Liver (tissue), 9 donors: ENCODE results near the gene ABCA13. TPM values are rescaled to one million over a fixed set of nuclear protein-coding genes. Genes with fewer than 3 reads are reported as not detected.

Experiments used
- DNase-seq: peaks from one replicate; pipeline ENCODE4 v3.0.0-alpha.2; 2017; ENCODE audit warnings: low spot score
- H3K27ac ChIP-seq, 2 donors: one replicate each; pipeline ENCODE4 v1.7.0; 2013; ENCODE audit warnings: inconsistent platforms in 2 of 2, low read length in 2 of 2, control low read depth in 1 of 2, low read depth in 1 of 2, mild to moderate bottlenecking in 1 of 2
- H3K27me3 ChIP-seq, 4 donors: one replicate each; pipeline versions ENCODE4 v1.6.1 to v1.7.0; 2013; ENCODE audit warnings: low read length in 3 of 4, inconsistent platforms in 1 of 4, mild to moderate bottlenecking in 1 of 4, moderate library complexity in 1 of 4; ENCODE audit not compliant: control insufficient read depth in 4 of 4, insufficient read depth in 4 of 4
- H3K36me3 ChIP-seq, 4 donors: one replicate each; pipeline versions ENCODE4 v1.6.1 to v1.7.0; 2013; ENCODE audit warnings: low read length in 3 of 4, mild to moderate bottlenecking in 3 of 4, low read depth in 1 of 4, moderate library complexity in 1 of 4; ENCODE audit not compliant: control insufficient read depth in 4 of 4, insufficient read depth in 3 of 4
- H3K4me1 ChIP-seq, 4 donors: one replicate each; pipeline versions ENCODE4 v1.6.1 to v1.7.0; 2013; ENCODE audit warnings: low read length in 3 of 4, mild to moderate bottlenecking in 3 of 4, moderate library complexity in 1 of 4; ENCODE audit not compliant: control insufficient read depth in 4 of 4, insufficient read depth in 4 of 4
- H3K4me3 ChIP-seq, 3 donors: one replicate each; pipeline versions ENCODE4 v1.6.1 to v1.7.0; 2013; ENCODE audit warnings: low read length in 3 of 3, control low read depth in 1 of 3, low read depth in 1 of 3, mild to moderate bottlenecking in 1 of 3
- H3K9ac ChIP-seq, 2 donors: one replicate each; pipeline ENCODE4 v1.7.0; 2013; ENCODE audit warnings: low read length in 2 of 2, mild to moderate bottlenecking in 2 of 2, moderate library complexity in 2 of 2, control low read depth in 1 of 2, low read depth in 1 of 2
- H3K9me3 ChIP-seq, 4 donors: one replicate each; pipeline versions ENCODE4 v1.6.1 to v1.7.0; 2013; ENCODE audit warnings: low read length in 3 of 4; ENCODE audit not compliant: control insufficient read depth in 4 of 4
- EGR1 ChIP-seq, 2 donors: IDR thresholded peaks; 2 replicates each; pipeline ENCODE4 v1.6.1; 2016 to 2018; ENCODE audit warnings: antibody characterized with exemption in 2 of 2, low read depth in 2 of 2
- FOXA2 ChIP-seq: IDR thresholded peaks from 2 replicates; pipeline ENCODE4 v1.6.1; 2016; ENCODE audit warnings: antibody characterized with exemption
- GABPA ChIP-seq, 2 donors: IDR thresholded peaks in 1 of 2; conservative IDR thresholded peaks in 1 of 2; 2 replicates each; pipeline ENCODE4 v1.6.1; 2016; ENCODE audit warnings: antibody characterized with exemption in 2 of 2, mild to moderate bottlenecking in 1 of 2, moderate library complexity in 1 of 2
- HNF4A ChIP-seq, 2 donors: conservative IDR thresholded peaks; 2 replicates each; pipeline ENCODE4 v1.6.1; 2016; ENCODE audit warnings: antibody characterized with exemption in 2 of 2, mild to moderate bottlenecking in 2 of 2
- HNF4G ChIP-seq: IDR thresholded peaks from 2 replicates; pipeline ENCODE4 v1.6.1; 2016; ENCODE audit warnings: antibody characterized with exemption
- JUND ChIP-seq, 2 donors: IDR thresholded peaks; 2 replicates each; pipeline ENCODE4 v1.6.1; 2016; ENCODE audit warnings: antibody characterized with exemption in 2 of 2
- RAD21 ChIP-seq, 2 donors: IDR thresholded peaks; 2 replicates each; pipeline ENCODE4 v1.6.1; 2016; ENCODE audit warnings: antibody characterized with exemption in 2 of 2, mild to moderate bottlenecking in 2 of 2
- SP1 ChIP-seq: IDR thresholded peaks from 2 replicates; pipeline ENCODE4 v1.6.1; 2018; ENCODE audit warnings: antibody characterized with exemption, mild to moderate bottlenecking
- TAF1 ChIP-seq: conservative IDR thresholded peaks from 2 replicates; pipeline ENCODE4 v1.6.1; 2016; ENCODE audit warnings: antibody characterized with exemption, mild to moderate bottlenecking
- YY1 ChIP-seq: IDR thresholded peaks from 2 replicates; pipeline ENCODE4 v1.6.1; 2016; ENCODE audit warnings: antibody characterized with exemption, mild to moderate bottlenecking
- WGBS: extraction: QIAGEN DNeasy Blood & Tissue Kit; methylation state at CpG from one replicate; pipeline ENCODE4 v1.1.7; 2013; 5-methylcytosine and 5-hydroxymethylcytosine counted together
- polyA plus RNA-seq, 2 donors: library from polyadenylated mRNA; stranded (reverse) in 1 of 2; unstranded in 1 of 2; fragments of 200-250 nt in 1 of 2; fragments of >200 nt in 1 of 2; fragmentation: Nextera tagmentation in 1 of 2; extraction: Ambion mirVana in 1 of 2; gene quantifications; one replicate each; pipeline versions ENCODE4 v1.2.1 to v1.2.3, GENCODE V29; 2013 to 2015
- total RNA-seq, 2 donors: library from RNA; depleted of rRNA; stranded (reverse); fragments of >200 nt; gene quantifications; one replicate each; pipeline ENCODE4 v1.2.3, GENCODE V29; 2014
- TF ChIP-seq, protein P1 (sequence below): IDR thresholded peaks from 2 replicates; pipeline ENCODE4 v1.6.1; 2016; ENCODE audit warnings: antibody characterized with exemption, mild to moderate bottlenecking
- TF ChIP-seq, protein P2 (sequence below): IDR thresholded peaks from 2 replicates; pipeline ENCODE4 v1.6.1; 2016; ENCODE audit warnings: antibody characterized with exemption
- TF ChIP-seq, protein P3 (sequence below): fragments of 150-350 bp; IDR thresholded peaks from 2 replicates; pipeline ENCODE4 v1.5.1; 2017; ENCODE audit warnings: improper control_type of control experiment, low read depth, low read length; ENCODE audit not compliant: missing input control
- donor health status: healthy.
- donor health status: healthy.
- donor health status: healthy.
- donor health status: healthy.
- donor health status: healthy.

Gene ABCA13
- total and polyA plus RNA-seq, 4 donors, result 0.22 to 1.0 (median 0.66) TPM

DNA sequence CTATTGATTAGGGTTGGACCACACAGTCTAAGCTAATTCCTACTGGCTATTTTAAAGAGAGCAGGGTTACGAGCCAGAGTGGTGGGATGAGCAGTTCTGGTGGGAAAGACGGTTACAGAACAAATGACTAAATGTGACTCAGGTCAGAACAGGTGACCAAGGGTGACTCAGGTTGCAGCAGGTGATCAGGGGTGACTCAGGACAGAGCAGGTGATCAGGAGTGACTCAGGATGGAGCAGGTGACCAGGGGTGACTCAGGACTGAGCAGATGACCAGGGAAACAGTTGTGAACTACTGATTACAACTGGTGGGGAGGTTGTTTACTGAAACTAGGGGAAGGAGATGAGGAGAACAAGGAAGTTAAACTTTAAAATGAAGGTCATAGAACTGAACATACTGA is 366.3 kb downstream of the ABCA13 start (continued):
- TF ChIP-seq, protein P1, sequence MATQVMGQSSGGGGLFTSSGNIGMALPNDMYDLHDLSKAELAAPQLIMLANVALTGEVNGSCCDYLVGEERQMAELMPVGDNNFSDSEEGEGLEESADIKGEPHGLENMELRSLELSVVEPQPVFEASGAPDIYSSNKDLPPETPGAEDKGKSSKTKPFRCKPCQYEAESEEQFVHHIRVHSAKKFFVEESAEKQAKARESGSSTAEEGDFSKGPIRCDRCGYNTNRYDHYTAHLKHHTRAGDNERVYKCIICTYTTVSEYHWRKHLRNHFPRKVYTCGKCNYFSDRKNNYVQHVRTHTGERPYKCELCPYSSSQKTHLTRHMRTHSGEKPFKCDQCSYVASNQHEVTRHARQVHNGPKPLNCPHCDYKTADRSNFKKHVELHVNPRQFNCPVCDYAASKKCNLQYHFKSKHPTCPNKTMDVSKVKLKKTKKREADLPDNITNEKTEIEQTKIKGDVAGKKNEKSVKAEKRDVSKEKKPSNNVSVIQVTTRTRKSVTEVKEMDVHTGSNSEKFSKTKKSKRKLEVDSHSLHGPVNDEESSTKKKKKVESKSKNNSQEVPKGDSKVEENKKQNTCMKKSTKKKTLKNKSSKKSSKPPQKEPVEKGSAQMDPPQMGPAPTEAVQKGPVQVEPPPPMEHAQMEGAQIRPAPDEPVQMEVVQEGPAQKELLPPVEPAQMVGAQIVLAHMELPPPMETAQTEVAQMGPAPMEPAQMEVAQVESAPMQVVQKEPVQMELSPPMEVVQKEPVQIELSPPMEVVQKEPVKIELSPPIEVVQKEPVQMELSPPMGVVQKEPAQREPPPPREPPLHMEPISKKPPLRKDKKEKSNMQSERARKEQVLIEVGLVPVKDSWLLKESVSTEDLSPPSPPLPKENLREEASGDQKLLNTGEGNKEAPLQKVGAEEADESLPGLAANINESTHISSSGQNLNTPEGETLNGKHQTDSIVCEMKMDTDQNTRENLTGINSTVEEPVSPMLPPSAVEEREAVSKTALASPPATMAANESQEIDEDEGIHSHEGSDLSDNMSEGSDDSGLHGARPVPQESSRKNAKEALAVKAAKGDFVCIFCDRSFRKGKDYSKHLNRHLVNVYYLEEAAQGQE, result no peak
- TF ChIP-seq GABPA (IDR thresholded peaks at IDR 0.05 in 1 of 2, conservative IDR thresholded peaks at IDR 0.05 in 1 of 2) (no peak), TAF1 (no peak), HNF4A (conservative IDR thresholded peaks at IDR 0.05) (no peak), HNF4G (no peak), YY1 (no peak), RAD21 (IDR thresholded peaks at IDR 0.05) (no peak)
- TF ChIP-seq, protein P2, sequence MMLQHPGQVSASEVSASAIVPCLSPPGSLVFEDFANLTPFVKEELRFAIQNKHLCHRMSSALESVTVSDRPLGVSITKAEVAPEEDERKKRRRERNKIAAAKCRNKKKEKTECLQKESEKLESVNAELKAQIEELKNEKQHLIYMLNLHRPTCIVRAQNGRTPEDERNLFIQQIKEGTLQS, result no peak

DNA sequence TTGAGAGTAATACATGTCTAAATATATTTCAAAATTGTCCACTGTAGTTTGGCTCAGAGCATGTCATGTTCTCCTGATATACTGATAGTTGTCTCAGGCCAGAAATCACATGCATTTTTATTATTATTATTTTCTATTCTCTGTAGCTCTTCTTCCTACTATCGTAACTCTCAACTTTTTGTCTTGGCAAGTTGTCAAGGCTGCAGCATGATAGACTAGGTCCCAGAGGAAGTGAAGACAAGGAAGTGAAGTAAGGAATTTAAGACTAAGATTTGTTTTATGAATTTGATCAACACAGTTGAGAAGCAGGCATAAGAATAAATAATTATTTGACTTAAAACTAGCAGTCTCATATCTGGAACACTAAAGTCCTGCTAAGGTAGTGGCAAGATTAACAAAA is 369.5 kb downstream of the ABCA13 start:
- WGBS, result 43% methylated on average over 1 of the region's 1 CpG
- Histone ChIP-seq H3K36me3 (no peaks in the 10 kb centered on the region), H3K27ac (no peak overlapping the region), H3K4me1 (no peaks in the 10 kb centered on the region), H3K27me3 (no peaks in the 10 kb centered on the region), H3K9ac (no peak overlapping the region), H3K4me3 (no peak overlapping the region), H3K9me3 (peaks cover 0 to 6% (median 4%) of the 10 kb centered on the region in 4 donors)
- TF ChIP-seq SP1 (no peak), GABPA (IDR thresholded peaks at IDR 0.05 in 1 of 2, conservative IDR thresholded peaks at IDR 0.05 in 1 of 2) (no peak), YY1 (no peak), FOXA2 (no peak), HNF4A (conservative IDR thresholded peaks at IDR 0.05) (no peak), JUND (IDR thresholded peaks at IDR 0.05) (no peak), RAD21 (IDR thresholded peaks at IDR 0.05) (no peak), EGR1 (IDR thresholded peaks at IDR 0.05; ENCODE audit: low read depth in 2 of 2) (no peak)
- TF ChIP-seq, protein P2, result no peak
- TF ChIP-seq, protein P1, result no peak
- TF ChIP-seq, protein P3, sequence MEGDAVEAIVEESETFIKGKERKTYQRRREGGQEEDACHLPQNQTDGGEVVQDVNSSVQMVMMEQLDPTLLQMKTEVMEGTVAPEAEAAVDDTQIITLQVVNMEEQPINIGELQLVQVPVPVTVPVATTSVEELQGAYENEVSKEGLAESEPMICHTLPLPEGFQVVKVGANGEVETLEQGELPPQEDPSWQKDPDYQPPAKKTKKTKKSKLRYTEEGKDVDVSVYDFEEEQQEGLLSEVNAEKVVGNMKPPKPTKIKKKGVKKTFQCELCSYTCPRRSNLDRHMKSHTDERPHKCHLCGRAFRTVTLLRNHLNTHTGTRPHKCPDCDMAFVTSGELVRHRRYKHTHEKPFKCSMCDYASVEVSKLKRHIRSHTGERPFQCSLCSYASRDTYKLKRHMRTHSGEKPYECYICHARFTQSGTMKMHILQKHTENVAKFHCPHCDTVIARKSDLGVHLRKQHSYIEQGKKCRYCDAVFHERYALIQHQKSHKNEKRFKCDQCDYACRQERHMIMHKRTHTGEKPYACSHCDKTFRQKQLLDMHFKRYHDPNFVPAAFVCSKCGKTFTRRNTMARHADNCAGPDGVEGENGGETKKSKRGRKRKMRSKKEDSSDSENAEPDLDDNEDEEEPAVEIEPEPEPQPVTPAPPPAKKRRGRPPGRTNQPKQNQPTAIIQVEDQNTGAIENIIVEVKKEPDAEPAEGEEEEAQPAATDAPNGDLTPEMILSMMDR, result no peak
- no peak for DNase-seq
